Breast epithelium (tissue), 3 donors: Measurements from ENCODE around the gene PEAK1.

Source experiments
- POLR2A ChIP-seq: fragments of 450-650 bp; IDR thresholded peaks from one replicate; pipeline ENCODE4 v1.6.1; 2016; ENCODE audit warnings: antibody characterized with exemption, mild to moderate bottlenecking, moderate library complexity
- POLR2AphosphoS5 ChIP-seq, 3 donors: sonication (generic); formaldehyde crosslinking; IDR thresholded peaks; one replicate each; pipeline ENCODE4 v1.6.1; 2017; ENCODE audit warnings: antibody characterized with exemption in 3 of 3
- TF ChIP-seq, protein P1 (sequence below), 3 donors: fragments of 450-650 bp; IDR thresholded peaks; one replicate each; pipeline ENCODE4 v1.5.1; 2016 to 2017; ENCODE audit warnings: antibody characterized with exemption in 3 of 3, mild to moderate bottlenecking in 3 of 3, moderate library complexity in 3 of 3

DNA sequence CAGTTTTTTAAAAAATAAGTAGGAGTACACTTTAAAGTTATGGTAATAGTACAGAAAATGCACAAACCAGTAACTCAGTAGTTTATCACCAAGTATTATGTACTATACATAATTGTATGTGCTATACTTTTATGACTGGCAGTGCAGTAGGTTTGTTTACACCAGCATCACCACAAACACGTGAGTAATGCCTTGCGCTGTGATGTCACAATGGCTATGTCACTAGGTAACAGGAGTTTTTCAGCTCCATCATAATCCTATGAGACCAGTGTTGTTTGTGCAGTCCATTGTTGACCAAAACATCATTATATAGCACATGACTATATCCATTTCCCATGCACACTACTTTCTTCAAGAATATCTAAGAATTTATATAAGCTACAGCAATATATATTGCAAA is 280.6 kb downstream of the PEAK1 start:
- TF ChIP-seq, protein P1, sequence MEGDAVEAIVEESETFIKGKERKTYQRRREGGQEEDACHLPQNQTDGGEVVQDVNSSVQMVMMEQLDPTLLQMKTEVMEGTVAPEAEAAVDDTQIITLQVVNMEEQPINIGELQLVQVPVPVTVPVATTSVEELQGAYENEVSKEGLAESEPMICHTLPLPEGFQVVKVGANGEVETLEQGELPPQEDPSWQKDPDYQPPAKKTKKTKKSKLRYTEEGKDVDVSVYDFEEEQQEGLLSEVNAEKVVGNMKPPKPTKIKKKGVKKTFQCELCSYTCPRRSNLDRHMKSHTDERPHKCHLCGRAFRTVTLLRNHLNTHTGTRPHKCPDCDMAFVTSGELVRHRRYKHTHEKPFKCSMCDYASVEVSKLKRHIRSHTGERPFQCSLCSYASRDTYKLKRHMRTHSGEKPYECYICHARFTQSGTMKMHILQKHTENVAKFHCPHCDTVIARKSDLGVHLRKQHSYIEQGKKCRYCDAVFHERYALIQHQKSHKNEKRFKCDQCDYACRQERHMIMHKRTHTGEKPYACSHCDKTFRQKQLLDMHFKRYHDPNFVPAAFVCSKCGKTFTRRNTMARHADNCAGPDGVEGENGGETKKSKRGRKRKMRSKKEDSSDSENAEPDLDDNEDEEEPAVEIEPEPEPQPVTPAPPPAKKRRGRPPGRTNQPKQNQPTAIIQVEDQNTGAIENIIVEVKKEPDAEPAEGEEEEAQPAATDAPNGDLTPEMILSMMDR (IDR thresholded peaks at IDR 0.05) = no peak
- TF ChIP-seq POLR2A (no peak), POLR2AphosphoS5 (IDR thresholded peaks at IDR 0.05) (no peak)
